ENCODE measurements around the gene CIAO3.

GRCh38 chr16:766008-766819 lies 25.4 kb upstream of the CIAO3 start:
- TF ChIP-seq CTCF (tag by site-specific recombination; IDR thresholded peaks at IDR 0.05) (no peak), ZBTB26 (tag by site-specific recombination; optimal IDR thresholded peaks at IDR 0.05) (no peak), SP7 (tag by site-specific recombination; IDR thresholded peaks at IDR 0.05) (no peak), ZNF423 (tag by site-specific recombination; IDR thresholded peaks at IDR 0.05) (no peak), ZNF239 (tag by site-specific recombination; IDR thresholded peaks at IDR 0.05) (no peak), ZNF138 (tag by site-specific recombination; IDR thresholded peaks at IDR 0.05; ENCODE audit: borderline replicate concordance) (no peak)
- TF ChIP-seq, protein P1, sequence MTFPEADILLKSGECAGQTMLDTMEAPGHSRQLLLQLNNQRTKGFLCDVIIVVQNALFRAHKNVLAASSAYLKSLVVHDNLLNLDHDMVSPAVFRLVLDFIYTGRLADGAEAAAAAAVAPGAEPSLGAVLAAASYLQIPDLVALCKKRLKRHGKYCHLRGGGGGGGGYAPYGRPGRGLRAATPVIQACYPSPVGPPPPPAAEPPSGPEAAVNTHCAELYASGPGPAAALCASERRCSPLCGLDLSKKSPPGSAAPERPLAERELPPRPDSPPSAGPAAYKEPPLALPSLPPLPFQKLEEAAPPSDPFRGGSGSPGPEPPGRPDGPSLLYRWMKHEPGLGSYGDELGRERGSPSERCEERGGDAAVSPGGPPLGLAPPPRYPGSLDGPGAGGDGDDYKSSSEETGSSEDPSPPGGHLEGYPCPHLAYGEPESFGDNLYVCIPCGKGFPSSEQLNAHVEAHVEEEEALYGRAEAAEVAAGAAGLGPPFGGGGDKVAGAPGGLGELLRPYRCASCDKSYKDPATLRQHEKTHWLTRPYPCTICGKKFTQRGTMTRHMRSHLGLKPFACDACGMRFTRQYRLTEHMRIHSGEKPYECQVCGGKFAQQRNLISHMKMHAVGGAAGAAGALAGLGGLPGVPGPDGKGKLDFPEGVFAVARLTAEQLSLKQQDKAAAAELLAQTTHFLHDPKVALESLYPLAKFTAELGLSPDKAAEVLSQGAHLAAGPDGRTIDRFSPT (tag by site-specific recombination; IDR thresholded peaks at IDR 0.05) = no peak
